ENCODE results near the gene FAM229A. TPM values are rescaled to one million over a fixed set of nuclear protein-coding genes. Genes with fewer than 3 reads are reported as not detected.

Gene FAM229A
- total RNA-seq, 1 experiment from 2014 or later: 3.1 TPM

- no peak for DNase-seq
- Histone ChIP-seq H3K4me1 (ENCODE audit: low read length) (peaks cover 51% of the 10 kb centered on the region), H3K27ac (ENCODE audit: low read length) (peak overlapping the region; percentile 84; the same call in 1 of the 2 replicates), H3K79me2 (ENCODE audit: low read length) (peaks cover 16% of the 10 kb centered on the region), H3K4me3 (ENCODE audit: low read length) (peak overlapping the region; percentile 49; the same call in 1 of the 2 replicates), H3K9me2 (replicated peaks; ENCODE audit: insufficient read depth, low read length) (no peaks in the 10 kb centered on the region), H2AFZ (ENCODE audit: low read length) (no peak overlapping the region; the same call in 1 of the 2 replicates), H3K36me3 (ENCODE audit: insufficient read depth, low read length) (peaks cover 7% of the 10 kb centered on the region; the same call in 1 of the 2 replicates), H3K4me2 (ENCODE audit: low read depth, low read length, poor library complexity, severe bottlenecking) (peak overlapping the region; percentile 99), H4K20me1 (ENCODE audit: insufficient read depth, low read depth, low read length) (peaks cover 14% of the 10 kb centered on the region; the same call in 1 of the 2 replicates), H3K9me3 (ENCODE audit: low read length) (no peaks in the 10 kb centered on the region), H3K9ac (ENCODE audit: low read length) (peak overlapping the region; percentile 59), H3K27me3 (ENCODE audit: low read length) (no peaks in the 10 kb centered on the region)
These were observed 23.6 kb downstream of the FAM229A start for GRCh38 chr1:32338637-32339145.

- Histone ChIP-seq H3K9me2 (replicated peaks; ENCODE audit: insufficient read depth, low read length) (no peaks in the 10 kb centered on the region), H3K4me1 (ENCODE audit: low read length) (peaks cover 57% of the 10 kb centered on the region), H3K4me3 (ENCODE audit: low read length) (peak overlapping the region; percentile 49), H4K20me1 (ENCODE audit: insufficient read depth, low read depth, low read length) (peaks cover 14% of the 10 kb centered on the region; the same call in 1 of the 2 replicates), H3K27ac (ENCODE audit: low read length) (peak overlapping the region; percentile 84), H3K36me3 (ENCODE audit: insufficient read depth, low read length) (peaks cover 9% of the 10 kb centered on the region; the same call in 1 of the 2 replicates), H3K9ac (ENCODE audit: low read length) (peak overlapping the region; percentile 59), H3K27me3 (ENCODE audit: low read length) (no peaks in the 10 kb centered on the region), H2AFZ (ENCODE audit: low read length) (no peak overlapping the region; the same call in 1 of the 2 replicates), H3K9me3 (ENCODE audit: low read length) (no peaks in the 10 kb centered on the region), H3K4me2 (ENCODE audit: low read depth, low read length, poor library complexity, severe bottlenecking) (peak overlapping the region; percentile 99), H3K79me2 (ENCODE audit: low read length) (peaks cover 16% of the 10 kb centered on the region)
- peak; percentile 68 for DNase-seq
These were observed 24.2 kb downstream of the FAM229A start for GRCh38 chr1:32337855-32338636.

GRCh38 chr1:32336963-32337675 is 25.2 kb downstream of the FAM229A start:
- peak; percentile 84 for DNase-seq
- H3K27me3 ChIP-seq (ENCODE audit: low read length): no peaks in the 10 kb centered on the region
- peak overlapping the region; percentile 99 for H3K4me2 ChIP-seq (ENCODE audit: low read depth, low read length, poor library complexity, severe bottlenecking)
- peaks cover 14% of the 10 kb centered on the region; the same call in 1 of the 2 replicates for H4K20me1 ChIP-seq (ENCODE audit: insufficient read depth, low read depth, low read length)
- H3K36me3 ChIP-seq (ENCODE audit: insufficient read depth, low read length): peaks cover 15% of the 10 kb centered on the region; the same call in 1 of the 2 replicates
- H3K27ac ChIP-seq (ENCODE audit: low read length): peak overlapping the region; percentile 84
- peak overlapping the region; percentile 49 for H3K4me3 ChIP-seq (ENCODE audit: low read length)
- no peaks in the 10 kb centered on the region for H3K9me3 ChIP-seq (ENCODE audit: low read length)
- H2AFZ ChIP-seq (ENCODE audit: low read length): no peak overlapping the region
- H3K4me1 ChIP-seq (ENCODE audit: low read length): peaks cover 61% of the 10 kb centered on the region
- H3K9ac ChIP-seq (ENCODE audit: low read length): peak overlapping the region; percentile 59
- H3K79me2 ChIP-seq (ENCODE audit: low read length): peaks cover 16% of the 10 kb centered on the region
- H3K9me2 ChIP-seq (replicated peaks; ENCODE audit: insufficient read depth, low read length): no peaks in the 10 kb centered on the region

GRCh38 chr1:32336591-32336932 is 25.7 kb downstream of the FAM229A start:
- Histone ChIP-seq H3K27ac (ENCODE audit: low read length) (peak overlapping the region; percentile 84), H3K36me3 (ENCODE audit: insufficient read depth, low read length) (peaks cover 17% of the 10 kb centered on the region; the same call in 1 of the 2 replicates), H3K4me3 (ENCODE audit: low read length) (peak overlapping the region; percentile 49), H3K27me3 (ENCODE audit: low read length) (no peaks in the 10 kb centered on the region), H4K20me1 (ENCODE audit: insufficient read depth, low read depth, low read length) (peaks cover 14% of the 10 kb centered on the region; the same call in 1 of the 2 replicates), H3K9ac (ENCODE audit: low read length) (peak overlapping the region; percentile 59; the same call in 1 of the 2 replicates), H2AFZ (ENCODE audit: low read length) (no peak overlapping the region), H3K9me3 (ENCODE audit: low read length) (no peaks in the 10 kb centered on the region), H3K4me2 (ENCODE audit: low read depth, low read length, poor library complexity, severe bottlenecking) (peak overlapping the region; percentile 99), H3K4me1 (ENCODE audit: low read length) (peaks cover 61% of the 10 kb centered on the region), H3K9me2 (replicated peaks; ENCODE audit: insufficient read depth, low read length) (no peaks in the 10 kb centered on the region), H3K79me2 (ENCODE audit: low read length) (peaks cover 16% of the 10 kb centered on the region)
- no peak for DNase-seq

GRCh38 chr1:32335790-32336590 is 26.3 kb downstream of the FAM229A start, which contains the start of gene MARCKSL1:
TSS of gene MARCKSL1 (minus strand) at chr1:32336233. CDS start at chr1:32336033, 200 bp downstream.
- peak; percentile 94 for DNase-seq
- no peaks in the 10 kb centered on the region for H3K9me2 ChIP-seq (replicated peaks; ENCODE audit: insufficient read depth, low read length)
- peaks cover 23% of the 10 kb centered on the region for H3K36me3 ChIP-seq (ENCODE audit: insufficient read depth, low read length)
- peaks cover 14% of the 10 kb centered on the region; the same call in 1 of the 2 replicates for H4K20me1 ChIP-seq (ENCODE audit: insufficient read depth, low read depth, low read length)
- peak within 1 kb of the TSS; percentile 93 for H3K9ac ChIP-seq (ENCODE audit: low read length)
- peak within 1 kb of the TSS; percentile 98 for H3K4me3 ChIP-seq (ENCODE audit: low read length)
- H3K9me3 ChIP-seq (ENCODE audit: low read length): no peaks in the 10 kb centered on the region
- no peak within 1 kb of the TSS for H2AFZ ChIP-seq (ENCODE audit: low read length)
- peak within 1 kb of the TSS; percentile 89 for H3K27ac ChIP-seq (ENCODE audit: low read length)
- H3K79me2 ChIP-seq (ENCODE audit: low read length): peaks cover 16% of the 10 kb centered on the region
- peaks cover 61% of the 10 kb centered on the region for H3K4me1 ChIP-seq (ENCODE audit: low read length)
- H3K4me2 ChIP-seq (ENCODE audit: low read depth, low read length, poor library complexity, severe bottlenecking): peak within 1 kb of the TSS; percentile 99
- H3K27me3 ChIP-seq (ENCODE audit: low read length): no peaks in the 10 kb centered on the region

- peak overlapping the region; percentile 93 for H3K9ac ChIP-seq (ENCODE audit: low read length)
- H3K4me2 ChIP-seq (ENCODE audit: low read depth, low read length, poor library complexity, severe bottlenecking): peak overlapping the region; percentile 99
- DNase-seq: no peak
- no peaks in the 10 kb centered on the region for H3K9me3 ChIP-seq (ENCODE audit: low read length)
- H3K9me2 ChIP-seq (replicated peaks; ENCODE audit: insufficient read depth, low read length): no peaks in the 10 kb centered on the region
- peak overlapping the region; percentile 89 for H3K27ac ChIP-seq (ENCODE audit: low read length)
- peaks cover 16% of the 10 kb centered on the region for H3K79me2 ChIP-seq (ENCODE audit: low read length)
- no peak overlapping the region for H2AFZ ChIP-seq (ENCODE audit: low read length)
- H3K4me3 ChIP-seq (ENCODE audit: low read length): peak overlapping the region; percentile 98
- peaks cover 61% of the 10 kb centered on the region for H3K4me1 ChIP-seq (ENCODE audit: low read length)
- H4K20me1 ChIP-seq (ENCODE audit: insufficient read depth, low read depth, low read length): peaks cover 16% of the 10 kb centered on the region
- H3K36me3 ChIP-seq (ENCODE audit: insufficient read depth, low read length): peaks cover 28% of the 10 kb centered on the region
- no peaks in the 10 kb centered on the region for H3K27me3 ChIP-seq (ENCODE audit: low read length)
These were observed 26.8 kb downstream of the FAM229A start for GRCh38 chr1:32335535-32335789.

- Histone ChIP-seq H3K9ac (ENCODE audit: low read length) (peak overlapping the region; percentile 93), H4K20me1 (ENCODE audit: insufficient read depth, low read depth, low read length) (peaks cover 19% of the 10 kb centered on the region), H3K9me3 (ENCODE audit: low read length) (no peaks in the 10 kb centered on the region), H3K9me2 (replicated peaks; ENCODE audit: insufficient read depth, low read length) (no peaks in the 10 kb centered on the region), H2AFZ (ENCODE audit: low read length) (no peak overlapping the region), H3K4me1 (ENCODE audit: low read length) (peaks cover 61% of the 10 kb centered on the region), H3K27ac (ENCODE audit: low read length) (peak overlapping the region; percentile 89), H3K4me3 (ENCODE audit: low read length) (peak overlapping the region; percentile 98), H3K79me2 (ENCODE audit: low read length) (peaks cover 16% of the 10 kb centered on the region), H3K4me2 (ENCODE audit: low read depth, low read length, poor library complexity, severe bottlenecking) (peak overlapping the region; percentile 99), H3K36me3 (ENCODE audit: insufficient read depth, low read length) (peaks cover 33% of the 10 kb centered on the region), H3K27me3 (ENCODE audit: low read length) (no peaks in the 10 kb centered on the region)
- DNase-seq: peak; percentile 82
These were observed 27.3 kb downstream of the FAM229A start for GRCh38 chr1:32334864-32335534.
